Activated gamma-delta T cell (primary cell): ENCODE results near the gene THRB.

Experiments used
- DNase-seq: peaks from one replicate; lab custom pipeline; 2025; lab: John Stamatoyannopoulos, UW

The THRB gene

DNA sequence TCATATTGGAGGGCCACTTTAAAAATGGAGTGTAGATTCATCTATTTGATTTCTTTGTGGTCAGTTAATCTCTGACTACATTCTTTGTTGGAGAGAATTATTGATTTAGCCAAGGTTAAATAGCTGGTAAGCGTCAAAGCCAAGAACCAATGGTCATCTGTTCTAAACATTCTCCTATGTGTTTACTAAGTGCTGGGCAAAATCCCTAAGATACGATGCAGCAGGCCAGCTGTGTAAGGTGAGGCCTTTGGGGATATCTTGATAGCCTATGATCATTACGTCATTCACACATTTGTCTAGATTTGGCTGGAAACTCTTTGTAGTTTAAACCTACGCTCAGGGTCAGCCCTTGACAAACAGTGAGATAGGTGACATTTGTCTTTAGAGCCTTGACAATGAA is 313.4 kb downstream of the THRB start:
- no peak for DNase-seq

- DNase-seq = no peak
Measured at GRCh38 chr3:24180616-24181015, 314.0 kb downstream of the THRB start.

DNA sequence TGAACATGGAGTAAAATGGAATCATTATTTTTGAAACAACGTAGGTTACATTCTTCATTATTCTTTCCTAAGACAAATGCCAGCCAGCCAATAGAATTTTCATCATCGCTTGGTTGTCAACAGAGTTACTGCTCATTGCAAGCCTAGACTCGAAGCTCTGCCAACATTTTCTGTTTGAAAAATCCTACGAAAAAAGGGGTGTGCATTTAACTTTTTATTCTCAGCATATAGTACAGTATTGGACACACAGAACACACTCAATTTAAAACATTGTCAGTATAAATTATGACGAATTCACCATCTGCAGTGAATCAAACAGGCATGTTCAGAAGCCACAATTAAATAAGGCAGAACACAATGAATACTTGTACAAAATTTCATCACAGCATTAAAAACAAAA is 317.4 kb downstream of the THRB start:
- DNase-seq = no peak

GRCh38 chr3:24174614-24175013 is 320.0 kb downstream of the THRB start:
- no peak for DNase-seq

DNA sequence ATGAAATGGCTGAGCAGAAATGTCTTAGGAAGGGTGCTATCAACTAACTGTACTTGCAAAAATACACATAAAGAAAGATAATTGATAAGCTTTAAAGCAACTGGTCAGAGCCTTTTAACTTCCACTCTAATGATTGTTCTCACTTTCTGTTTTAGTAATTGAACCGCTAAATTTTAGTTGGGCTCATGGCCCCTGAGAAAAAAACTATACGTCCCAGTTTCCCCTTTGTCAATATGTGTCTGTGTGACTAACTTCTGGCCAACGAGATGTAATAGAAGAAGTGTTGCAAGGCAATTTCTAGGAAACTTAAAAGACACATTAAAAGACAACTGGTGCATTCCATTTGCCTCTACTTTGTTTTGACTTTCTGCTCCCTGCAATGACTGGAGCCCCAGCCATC is 325.7 kb downstream of the THRB start:
- no peak for DNase-seq

GRCh38 chr3:24167429-24167828 is 327.2 kb downstream of the THRB start:
- DNase-seq = no peak

- no peak for DNase-seq
Measured at GRCh38 chr3:24166515-24166914, 328.1 kb downstream of the THRB start.

DNA sequence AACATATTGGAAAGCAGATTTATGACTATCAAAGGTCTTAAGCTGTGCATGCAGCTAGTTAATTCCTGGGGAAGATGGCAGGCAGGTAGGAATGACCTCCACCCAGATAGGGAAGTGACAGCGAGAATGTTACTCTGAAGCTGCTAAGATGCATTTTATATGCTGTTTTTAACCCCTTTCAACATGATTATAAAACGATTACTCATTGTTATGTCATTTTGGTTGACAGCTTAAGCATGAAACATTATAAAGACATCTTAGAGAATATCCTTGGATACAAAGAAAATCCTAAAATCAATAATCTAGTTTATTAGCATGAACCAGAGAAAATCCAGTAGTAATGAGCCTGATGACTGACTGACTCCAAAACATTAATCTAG is 329.1 kb downstream of the THRB start:
- no peak for DNase-seq

- DNase-seq = no peak
Measured at GRCh38 chr3:24164967-24165602, 329.6 kb downstream of the THRB start.

DNA sequence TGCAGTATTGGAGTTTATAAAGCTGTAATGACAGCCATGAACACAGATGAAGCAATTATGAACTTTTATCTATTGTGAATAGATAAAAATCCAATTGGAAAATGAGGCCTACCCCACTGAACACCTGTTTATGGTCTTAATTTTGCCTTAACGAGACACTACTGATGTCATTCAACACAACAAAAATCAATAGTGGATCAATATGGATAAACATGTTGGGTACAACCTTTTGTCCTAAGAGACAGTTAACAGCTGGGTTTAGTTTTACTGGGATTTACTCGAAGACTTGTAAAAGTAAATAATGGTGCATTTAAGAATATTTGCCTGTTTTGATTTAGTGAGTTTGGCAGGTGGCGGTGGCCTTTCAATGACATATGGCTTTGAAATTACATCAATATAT is 331.7 kb downstream of the THRB start:
- no peak for DNase-seq

DNA sequence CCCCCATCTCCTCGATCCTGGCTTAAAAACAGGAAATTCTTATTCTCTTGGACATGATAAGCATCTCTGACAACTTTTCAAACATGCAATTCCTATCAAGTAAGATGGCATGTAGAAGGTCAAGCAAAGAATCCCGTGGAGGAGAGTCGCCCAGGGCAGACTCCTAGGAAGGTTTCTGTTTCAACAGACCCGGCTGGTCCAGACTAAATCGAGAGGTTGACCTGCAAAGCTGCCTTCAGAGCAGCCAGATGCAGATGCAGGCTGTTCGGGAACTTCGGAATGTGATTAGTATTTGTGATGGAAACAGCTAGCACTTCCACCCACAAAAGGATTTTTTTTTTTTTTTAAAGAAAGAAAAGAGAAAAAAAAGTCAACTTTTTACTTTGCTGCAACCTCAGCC is 332.8 kb downstream of the THRB start:
- DNase-seq = no peak

DNA sequence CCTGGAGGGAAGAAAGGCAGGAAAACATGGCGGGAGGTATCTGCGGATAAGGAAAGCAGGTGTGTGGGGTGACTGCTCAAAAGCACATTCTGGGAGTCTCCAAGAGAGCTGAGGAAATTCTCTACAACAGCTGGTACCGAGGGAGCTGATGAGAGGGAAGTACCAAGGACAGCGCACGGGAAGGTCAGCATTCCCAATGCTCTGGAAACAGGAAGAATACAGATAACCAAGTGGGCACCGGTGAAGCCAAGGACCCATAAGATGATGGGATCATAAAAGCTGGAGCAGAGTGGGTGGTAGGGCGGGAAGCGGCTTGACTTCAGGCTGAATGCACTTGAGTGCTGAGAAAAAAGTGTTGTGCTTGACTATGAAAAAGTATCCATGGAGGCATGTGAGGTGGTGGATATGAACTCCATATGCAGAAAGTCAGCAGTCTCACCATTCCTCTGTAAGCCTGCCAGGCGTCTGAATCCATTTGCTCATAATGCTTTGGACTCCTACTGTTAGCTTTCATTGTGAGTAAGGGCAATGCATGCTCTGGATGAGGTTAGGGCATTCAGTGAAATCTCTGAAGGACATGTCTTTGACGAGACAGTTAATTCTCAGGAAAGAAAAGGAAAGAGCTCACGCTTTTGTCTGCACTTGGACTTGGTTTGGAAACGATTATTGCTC is 334.1 kb downstream of the THRB start:
- DNase-seq = no peak

- DNase-seq = no peak
Measured at GRCh38 chr3:24158761-24159454, 335.7 kb downstream of the THRB start.

DNA sequence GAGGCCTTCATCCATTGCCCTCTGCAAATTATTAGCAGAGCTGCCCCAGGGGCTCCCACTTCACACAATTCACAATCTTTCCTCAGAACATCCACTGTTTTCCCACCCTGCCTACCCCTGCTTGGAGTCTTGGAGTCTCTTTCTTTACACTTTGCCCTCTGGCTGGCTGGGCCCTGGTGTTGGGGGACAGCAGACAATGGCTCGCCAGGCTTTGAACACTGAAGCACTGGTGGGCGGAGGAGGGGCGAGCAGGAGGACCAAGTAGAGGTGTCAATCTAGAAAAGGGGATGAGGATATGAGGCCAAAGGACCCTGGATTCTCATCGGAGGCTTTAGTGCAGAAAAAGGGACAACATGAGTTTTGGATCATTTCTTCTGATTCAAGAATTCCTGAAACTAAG is 337.5 kb downstream of the THRB start:
- DNase-seq = no peak

DNA sequence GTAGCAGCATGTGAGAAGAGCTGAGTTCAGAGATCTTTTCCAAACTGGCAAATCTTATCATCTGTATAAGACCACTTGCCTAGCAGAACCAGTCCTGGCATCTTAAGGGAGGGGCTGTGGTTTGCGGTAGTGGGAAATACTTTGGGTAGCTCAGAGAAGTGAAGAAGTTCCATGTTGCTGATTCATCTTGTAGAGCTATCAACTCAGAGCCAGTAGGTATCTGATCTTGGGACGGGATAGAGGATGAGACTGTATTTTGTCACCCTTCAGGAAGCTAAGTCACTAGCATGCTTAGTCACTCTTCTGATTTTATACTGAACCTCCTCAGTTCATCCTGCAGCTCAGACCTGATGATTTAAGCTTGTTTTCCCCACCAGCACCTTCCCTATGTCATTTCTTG is 338.2 kb downstream of the THRB start:
- DNase-seq = no peak

- no peak for DNase-seq
Measured at GRCh38 chr3:24155276-24155675, 339.4 kb downstream of the THRB start.

DNA sequence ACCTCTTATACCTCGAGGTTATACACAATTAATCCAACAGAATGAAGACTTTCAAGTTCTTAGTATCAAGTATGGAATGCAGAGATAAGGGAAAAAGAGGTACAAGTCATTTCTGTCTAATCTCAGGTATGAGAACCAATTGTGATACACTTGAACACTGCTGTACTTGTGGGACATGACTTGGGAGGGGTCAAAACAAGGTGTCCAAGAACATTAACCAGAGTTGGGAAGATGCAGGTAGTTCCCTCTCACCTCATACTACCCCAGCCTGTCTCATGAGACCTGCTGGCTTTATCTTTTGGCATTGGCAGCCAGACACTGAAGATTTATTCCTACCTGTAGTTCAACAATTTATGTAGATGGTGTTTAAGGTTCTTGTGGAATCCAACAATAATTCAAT is 339.9 kb downstream of the THRB start:
- no peak for DNase-seq

GRCh38 chr3:24154013-24154695 is 340.5 kb downstream of the THRB start:
- no peak for DNase-seq

DNA sequence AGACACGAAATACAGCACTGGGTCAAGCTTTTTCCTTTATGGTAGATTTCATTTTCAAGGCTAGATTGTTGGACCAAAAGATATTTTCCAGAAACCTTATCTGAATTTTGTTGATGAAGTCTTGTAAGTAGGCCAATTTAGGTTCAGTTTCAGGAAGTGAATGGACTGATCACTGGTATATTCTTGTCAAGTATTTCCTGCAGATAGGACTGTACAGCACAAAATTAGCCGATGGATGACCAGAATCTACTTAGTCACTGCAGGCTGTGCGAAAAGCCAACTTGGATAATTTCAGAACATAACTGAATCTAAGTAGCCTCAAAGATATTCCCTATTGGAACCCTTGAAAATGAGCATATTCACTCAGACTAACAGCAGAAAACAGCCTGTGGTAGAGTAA is 343.1 kb downstream of the THRB start:
- no peak for DNase-seq

- DNase-seq = no peak
Measured at GRCh38 chr3:24149032-24149431, 345.6 kb downstream of the THRB start.

- no peak for DNase-seq
Measured at GRCh38 chr3:24145981-24146822, 348.4 kb downstream of the THRB start.

GRCh38 chr3:24145481-24145880 is 349.2 kb downstream of the THRB start:
- no peak for DNase-seq
